HG03135 (cell line): Measurements from ENCODE around the gene ADAM10.

Experiments used
- ATAC-seq: cut with Tn5 transposase; IDR thresholded peaks from one replicate; pipeline ENCODE4 v1.9.1; 2021; ENCODE audit warnings: mild to moderate bottlenecking, moderate library complexity; ENCODE audit not compliant: unreplicated experiment

The ADAM10 gene

DNA sequence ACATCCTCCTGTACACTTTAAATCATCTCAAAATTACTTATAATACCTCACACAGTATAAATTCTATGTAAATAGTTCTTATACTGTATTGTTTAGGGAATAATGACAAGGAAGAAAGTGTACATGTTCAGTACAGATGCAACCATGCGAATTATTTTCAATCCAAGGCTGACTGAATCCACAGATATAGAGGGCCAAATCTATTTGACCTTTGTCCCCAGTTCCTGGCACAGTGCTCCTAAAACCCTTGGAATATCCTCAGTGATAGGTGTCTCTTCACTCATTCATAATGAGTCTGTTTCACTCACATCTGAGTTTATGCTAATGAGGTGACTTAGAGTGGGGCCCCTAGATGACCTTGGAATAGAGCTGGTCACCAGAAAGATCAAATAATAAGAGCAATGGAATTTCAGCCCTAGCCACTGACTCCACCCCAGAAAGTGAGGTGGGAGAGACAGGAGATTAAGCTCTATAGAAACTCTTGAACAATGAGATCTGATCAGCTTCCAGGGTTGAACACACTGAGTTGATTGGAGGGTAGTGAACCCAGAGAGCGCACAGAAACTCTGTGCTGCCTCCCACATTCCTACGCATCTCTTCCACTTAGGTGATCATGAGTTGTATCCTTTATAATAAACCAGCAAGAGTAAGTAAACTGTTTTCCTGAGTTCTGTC lies 65.3 kb downstream of the ADAM10 start:
- ATAC-seq = no peak

DNA sequence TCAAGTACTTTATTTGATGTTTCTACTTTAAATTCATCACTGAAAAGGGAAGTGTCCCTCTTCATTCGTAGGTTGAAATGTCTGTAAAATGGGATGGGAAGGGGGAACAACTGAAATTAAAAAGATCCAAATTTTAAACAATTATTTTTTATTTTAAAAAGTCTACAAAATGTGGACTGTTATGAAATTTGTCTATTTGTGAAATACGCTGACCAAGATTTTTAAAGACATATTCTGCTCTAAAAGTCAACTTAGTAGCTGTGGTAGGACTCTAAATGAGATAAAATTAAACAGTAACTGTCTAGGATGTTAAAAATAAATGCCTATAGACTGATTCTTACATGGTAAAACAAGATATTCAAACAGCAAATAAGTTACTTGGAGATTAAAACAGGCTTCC lies 67.3 kb downstream of the ADAM10 start:
- no peak for ATAC-seq

DNA sequence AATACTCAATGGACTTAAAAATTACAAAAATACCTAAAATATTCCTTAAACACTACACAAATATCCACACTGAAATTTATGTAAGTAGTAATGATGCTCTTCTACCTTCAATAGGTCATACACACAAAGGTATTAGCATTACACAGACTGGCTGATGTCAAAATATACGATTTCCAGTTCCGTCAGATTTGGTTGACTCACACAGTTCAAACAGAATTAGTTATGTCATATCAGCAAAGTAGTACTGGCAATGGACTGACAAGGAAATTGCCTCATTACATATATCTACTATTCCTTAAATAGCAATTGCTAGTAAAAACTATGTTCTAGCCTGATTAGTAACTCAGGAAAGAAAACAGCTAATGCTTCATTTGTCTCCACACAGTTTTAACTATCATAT lies 70.8 kb downstream of the ADAM10 start:
- ATAC-seq = no peak

DNA sequence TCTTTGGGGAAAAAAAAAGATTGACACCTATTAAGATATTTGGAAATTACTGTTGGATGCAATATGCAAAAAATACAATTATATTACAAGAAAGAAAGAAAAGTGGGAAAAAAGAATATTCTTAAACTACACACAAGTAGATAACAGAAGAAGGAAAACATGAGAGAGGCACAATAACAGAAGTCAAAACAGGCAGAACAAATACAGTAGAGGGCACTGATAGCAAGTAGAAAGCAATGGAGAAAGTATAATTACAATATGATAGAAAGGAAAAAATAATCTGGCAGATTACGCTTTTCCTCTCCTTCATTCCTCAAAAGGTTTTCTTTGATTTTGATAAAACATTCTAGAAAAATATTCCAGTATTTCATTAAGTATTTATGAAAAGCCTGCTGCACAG lies 72.1 kb downstream of the ADAM10 start:
- no peak for ATAC-seq

DNA sequence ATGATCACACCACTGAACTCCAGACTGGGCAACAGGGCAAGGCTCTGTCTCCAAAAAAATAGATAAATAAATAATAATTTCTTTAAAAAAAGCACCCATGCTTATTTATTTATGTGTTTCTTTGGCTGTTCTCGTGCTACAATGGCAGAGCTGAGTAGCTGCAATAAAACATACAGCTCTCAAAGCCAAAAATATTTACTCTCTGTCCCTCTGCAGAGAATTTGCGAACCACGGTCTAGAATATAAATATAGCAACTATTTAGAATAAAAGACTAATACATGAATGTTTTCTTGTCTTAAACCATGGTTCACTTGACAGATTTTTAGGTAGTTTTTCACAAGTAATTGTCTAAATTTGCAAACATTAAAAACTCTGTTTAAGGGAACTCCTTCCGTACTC lies 72.7 kb downstream of the ADAM10 start:
- no peak for ATAC-seq

DNA sequence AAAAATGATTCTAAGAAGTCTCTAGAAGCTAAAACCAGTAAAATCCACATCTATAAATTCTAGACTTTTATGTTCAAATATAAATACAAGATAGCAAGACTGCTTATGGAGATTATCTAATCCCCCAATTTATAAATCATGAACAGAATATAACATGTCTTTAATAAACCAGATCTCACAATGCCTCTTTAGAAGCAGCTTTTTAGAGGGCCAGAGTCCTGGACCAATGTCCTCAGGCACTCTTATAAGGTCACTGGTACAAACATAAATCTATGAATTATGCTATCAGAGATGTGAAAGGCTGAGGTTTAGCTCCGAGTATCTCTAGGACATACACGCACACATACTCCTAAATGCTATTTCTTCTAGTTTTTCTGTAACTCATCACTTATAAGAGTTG lies 78.3 kb downstream of the ADAM10 start:
- ATAC-seq = no peak

DNA sequence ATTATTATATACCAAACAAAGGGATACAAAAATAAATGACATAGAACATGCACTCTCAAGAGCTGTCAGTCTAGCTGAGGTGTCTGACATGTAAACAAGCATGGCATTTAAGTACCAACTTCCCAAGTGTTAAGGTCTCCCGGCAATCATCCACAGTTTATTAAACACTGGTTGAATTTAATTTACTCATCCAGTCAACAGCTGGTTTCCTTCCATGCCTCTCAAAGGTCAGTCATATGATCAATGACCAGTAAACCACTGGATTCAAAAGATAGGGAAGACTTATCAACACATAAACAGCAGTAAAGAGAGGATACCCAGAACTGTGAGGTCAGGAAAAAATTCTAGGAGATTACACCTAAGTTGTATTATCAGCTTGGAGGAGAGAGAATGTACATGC lies 80.4 kb downstream of the ADAM10 start:
- ATAC-seq = no peak

DNA sequence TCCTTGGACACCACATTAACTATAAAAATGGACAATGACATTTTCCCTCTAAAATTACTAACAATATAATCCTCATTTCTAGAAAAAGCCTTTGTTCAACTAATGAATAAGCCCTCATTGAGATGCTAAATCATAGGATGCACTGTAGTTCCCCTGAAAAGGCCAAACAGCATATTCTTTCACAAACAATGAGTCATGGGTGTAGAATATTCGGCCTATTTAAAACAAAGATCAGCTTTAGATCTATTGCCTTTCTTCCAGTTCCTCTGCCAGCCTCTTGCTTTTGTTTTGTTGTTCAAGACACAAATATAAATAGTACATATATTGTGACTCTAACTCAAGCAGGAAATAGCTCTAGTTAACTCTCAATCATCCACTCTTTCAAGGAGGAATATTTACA lies 82.5 kb downstream of the ADAM10 start:
- ATAC-seq = no peak

DNA sequence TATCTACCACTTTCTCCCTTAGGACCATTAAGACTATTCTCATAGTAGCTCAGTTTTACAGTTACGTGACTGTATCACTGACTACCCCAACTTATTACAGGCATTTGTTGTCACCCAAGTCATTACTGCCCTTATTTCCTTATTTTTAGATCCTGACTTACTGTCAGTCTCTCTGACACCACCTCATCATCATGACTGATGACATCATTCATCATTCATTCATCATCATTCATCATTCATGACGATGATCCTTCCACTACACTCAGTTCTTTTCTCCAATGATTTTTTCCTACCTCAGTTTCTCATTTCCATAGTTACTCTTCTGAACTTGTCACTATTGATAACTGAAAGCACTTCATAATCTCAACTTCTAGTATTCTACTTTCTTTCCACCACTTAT lies 83.8 kb downstream of the ADAM10 start:
- ATAC-seq = no peak

DNA sequence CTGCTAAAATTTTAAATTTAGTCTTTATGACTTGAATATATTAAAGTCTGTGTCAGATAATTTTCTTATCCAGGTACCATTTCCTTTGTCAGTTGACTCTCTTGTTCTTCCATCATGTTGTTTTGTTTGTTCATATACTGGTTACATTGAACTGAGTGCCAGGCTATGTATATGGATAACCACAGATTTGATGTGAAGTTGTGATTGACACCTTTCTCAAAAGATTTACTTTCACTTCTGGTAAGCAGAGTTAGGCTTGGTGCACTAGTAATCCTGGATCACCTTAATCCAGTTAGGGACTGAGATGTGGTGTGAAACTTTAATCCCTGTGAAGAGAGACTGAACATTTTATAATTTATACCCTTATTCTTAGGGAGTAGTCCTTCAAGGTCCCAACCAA lies 99.4 kb downstream of the ADAM10 start:
- ATAC-seq = no peak

DNA sequence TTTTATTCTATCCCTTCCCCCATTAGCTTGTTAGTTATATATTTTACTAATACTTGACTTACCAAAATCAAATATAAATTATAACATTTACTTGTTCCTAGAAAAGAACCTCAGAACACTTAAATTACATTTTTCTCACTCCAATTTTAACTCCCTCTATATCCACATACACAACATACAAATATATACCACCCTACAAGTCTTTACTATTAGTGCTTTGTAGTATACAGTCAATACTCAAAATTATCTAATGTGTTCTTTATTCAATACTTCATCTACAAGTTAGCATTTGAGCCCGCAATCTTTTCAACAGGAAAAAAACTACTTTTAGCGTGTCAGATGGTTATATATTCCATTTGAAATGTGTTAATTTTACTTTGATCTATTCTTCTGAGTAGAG lies 100.3 kb downstream of the ADAM10 start:
- ATAC-seq = no peak

DNA sequence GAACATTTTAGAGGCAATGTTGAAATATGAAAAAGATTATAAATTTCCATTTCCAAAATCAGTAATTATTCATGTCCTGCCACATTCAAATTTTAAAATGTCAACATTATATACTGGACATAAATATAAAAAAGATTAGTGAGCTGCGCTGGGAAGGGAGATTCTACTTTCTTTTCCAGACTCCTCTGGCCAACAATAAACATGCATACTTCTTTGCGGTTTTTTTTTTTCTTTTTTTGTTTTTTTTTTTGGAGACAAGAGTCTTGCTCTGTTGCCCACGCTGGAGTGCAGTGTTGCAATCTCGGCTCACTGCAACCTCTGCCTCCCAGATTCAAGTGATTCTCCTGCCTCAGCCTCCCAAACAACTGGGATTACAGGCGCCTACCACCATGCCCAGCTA lies 105.5 kb downstream of the ADAM10 start:
- ATAC-seq = no peak

DNA sequence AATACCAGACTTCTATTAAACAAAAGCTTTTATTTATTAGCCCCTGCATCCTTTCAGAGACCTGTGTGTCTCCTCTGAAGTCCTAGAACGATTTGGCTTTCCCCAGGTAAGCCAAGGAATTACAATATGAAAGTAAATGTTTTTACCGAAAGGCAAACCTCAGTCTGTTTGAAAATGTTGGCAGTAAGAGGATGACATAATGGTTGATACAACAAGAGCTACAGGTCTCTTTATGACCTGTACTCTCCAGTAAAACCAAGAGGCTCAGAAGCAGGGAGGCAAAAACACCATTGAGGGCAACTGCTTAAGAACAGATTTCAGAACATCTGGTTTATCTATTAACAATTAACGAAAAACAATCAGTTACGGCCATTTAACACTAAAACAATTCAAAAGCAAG lies 107.8 kb downstream of the ADAM10 start:
- no peak for ATAC-seq

DNA sequence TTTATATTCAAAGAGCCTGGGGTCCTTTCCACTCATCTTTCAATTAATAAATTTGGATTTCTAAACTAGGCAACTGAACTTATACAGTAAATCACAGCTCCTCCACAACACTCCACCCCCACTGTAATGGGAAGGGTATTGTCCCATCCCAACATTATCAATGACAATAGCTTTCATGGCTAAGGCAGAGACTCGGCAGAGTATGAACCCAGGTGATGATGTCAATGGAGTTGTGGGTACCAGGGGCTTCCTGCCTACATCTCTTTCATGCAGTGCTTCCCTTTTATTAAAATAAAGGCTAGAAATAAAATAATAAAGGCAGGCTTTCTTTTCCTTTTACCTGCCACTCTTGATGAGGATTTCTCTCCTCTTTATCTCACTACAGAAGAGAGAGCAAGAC lies 109.5 kb downstream of the ADAM10 start:
- ATAC-seq = no peak

DNA sequence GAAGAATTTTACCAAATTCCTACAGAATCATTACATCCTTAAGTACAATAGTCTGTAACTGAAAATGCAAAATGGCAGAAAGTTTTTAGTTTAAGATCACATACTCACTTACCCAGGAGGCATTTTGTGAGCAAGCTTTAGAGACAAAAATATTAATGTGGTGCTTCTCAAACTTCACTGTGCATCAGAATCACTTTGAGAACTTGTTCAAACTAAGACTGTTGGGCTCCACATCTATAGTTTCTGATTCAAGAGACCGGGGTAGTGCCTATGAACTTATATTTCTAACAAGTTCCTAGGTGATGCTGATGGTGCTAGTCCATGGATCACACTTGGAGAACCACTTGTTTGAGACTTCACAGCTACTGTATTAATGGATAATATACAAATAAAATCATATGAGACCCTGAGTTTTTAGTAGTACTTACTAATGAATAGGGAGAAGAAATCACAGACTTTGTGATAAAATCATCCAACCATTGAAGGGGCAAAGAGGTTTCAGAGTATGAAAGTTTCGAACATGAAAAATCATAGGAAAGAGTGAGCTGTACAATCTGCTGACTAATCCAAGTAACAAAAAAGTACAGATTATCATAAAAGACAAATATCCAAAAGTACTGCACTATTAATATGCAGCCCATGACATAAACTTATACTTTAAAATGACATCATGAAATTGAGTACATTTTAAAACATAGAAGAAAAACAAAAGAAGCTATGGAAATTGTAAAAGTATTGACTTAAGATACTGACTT lies 110.3 kb downstream of the ADAM10 start:
- ATAC-seq = no peak

DNA sequence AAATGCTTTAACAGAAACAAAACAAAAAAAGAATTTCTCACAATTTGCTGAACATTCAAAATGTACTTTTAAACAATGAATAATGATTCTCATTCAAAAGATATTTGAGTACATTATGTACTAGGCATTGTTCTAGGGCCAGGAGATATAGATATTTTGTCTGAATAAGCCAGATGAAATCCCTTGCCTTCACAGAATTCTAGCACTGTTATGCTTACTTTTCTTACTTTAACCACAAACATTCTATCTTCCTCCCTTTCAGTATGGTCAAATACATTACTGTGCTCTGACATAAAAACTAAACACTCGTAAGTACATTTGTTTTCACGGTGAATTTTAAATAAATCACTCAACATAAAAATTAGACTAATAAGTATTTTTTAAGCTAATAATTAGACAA lies 116.7 kb downstream of the ADAM10 start:
- ATAC-seq = no peak

DNA sequence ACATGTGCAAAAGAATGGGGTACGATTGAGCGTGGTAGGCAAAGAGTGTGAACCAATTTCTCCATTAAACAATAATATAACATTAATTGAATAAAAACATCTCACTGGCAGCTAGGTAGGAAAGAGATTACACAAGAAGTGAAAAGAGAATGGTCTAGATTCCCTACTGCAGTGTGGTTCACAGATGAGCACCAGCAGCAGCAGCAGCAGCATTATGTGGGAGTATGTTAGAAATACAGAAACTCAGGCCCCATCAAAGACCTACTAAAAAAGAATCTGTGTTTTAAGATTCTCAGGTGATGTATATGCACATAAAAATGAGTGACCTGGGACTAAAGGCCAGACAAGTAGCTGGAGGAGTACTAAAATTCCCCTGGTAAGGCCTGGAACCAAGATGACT lies 118.2 kb downstream of the ADAM10 start:
- no peak for ATAC-seq

DNA sequence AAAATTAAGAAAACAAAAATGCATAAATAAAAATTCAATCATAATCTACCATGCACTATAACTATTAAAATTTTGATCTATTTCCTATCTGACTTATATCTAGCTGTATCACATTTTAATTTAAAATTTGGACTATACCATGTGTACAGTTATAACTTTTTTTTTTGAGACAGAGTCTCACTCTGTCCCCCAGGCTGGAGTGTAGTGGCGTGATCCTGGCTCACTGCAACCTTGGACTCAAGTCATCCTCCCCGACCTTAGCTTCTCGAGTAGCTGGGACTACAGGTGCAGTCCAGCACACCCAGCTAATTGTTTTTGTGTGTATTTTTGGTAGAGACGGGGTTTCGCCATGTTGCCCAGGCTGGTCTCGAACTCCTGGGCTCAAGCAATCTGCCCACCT lies 119.9 kb downstream of the ADAM10 start:
- no peak for ATAC-seq

DNA sequence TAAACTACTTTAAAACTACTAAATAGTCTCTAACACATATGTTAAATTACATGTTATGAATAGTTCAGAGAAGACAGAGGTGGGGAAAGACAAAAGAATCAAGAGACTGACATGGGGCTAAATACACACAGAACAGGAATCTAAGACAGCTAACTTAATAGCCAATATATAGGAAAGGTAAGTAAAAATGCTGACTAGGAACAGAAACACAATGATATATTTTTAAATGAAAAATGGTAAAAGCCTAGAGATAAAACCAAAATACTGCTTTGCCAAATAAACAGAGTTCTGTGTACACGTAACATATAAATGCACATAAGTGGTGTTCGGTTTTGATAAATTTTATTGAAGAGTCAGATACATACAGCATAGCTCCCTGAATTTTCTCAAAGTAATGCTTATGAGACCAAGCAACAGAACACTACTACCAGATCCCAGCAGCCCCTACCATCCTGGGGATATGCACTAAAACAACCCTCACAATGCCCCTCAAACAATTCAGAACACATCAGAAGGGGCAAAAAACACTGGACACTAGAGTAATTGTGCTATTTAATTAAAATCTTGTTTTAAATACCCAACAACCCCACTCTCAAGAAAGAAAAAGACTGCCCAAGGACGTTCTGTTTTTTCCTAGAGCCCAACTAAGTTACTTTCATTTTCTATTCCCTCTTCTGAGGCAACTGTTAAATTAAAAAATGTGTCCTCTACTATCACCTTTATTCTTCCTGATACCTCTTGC lies 121.1 kb downstream of the ADAM10 start:
- ATAC-seq = no peak

DNA sequence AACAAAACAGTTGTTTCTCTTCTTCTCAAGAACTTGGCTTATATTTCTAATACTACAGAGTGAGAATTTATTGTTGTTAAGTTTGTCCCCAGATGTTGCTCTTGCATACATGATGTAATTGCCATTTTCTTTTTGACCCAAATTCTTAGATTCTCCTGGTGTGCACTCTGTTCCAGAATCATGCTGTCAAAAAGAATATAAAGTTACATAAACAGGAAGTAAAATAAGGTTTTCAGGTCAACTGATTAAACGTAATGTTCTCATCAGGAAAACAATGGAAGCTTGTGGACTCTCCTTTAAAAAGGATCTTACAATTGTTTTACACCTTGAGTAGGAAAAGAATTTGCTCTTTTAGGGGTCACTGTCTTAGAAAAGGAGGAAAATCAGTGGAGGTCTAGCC lies 121.8 kb downstream of the ADAM10 start:
- ATAC-seq = no peak

DNA sequence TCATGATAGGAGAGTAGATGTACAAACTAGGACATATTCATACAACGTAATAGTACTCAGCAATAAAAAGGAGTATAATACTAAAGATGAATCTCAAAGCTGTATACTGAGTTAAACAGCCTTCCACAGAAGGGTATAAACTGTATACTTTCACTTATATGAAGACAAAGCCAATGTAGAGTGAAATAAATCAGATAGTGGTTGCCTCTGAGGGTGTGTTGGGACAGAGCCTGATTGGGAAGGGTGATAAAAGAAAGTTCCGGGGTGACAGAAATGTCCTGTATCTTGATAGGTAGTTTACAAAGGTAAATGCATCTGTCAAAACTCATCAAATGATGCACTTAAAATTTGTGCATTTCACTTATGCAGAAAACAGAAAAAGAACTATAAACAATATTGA lies 122.5 kb downstream of the ADAM10 start:
- no peak for ATAC-seq

DNA sequence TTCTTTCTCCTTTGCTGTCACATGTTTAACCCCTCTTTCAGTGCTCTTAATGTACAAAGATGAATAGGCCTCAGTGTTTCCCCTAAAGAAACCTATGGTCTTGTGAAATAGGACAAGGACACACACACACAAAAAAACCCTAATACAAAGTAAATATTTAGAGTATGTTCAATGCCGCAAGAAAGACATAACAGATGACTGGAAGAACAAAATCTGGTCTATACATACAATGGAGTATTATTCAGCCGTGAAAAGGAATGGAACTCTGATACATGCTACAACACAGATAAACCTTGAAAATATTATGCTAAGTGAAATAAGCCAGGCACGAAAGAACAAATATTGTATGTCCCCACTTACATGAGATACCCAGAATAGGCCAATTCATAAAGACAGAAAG lies 123.1 kb downstream of the ADAM10 start:
- ATAC-seq = no peak
